ENCODE measurements around the gene AK9. TPM values are rescaled to one million over a fixed set of nuclear protein-coding genes. Genes with fewer than 3 reads are reported as not detected.

Gene AK9
- total RNA-seq, 1 experiment from 2014 or later, result 1.7 TPM

GRCh38 chr6:109450801-109451200, 240.2 kb downstream of the AK9 start:
- H4K20me1 ChIP-seq (ENCODE audit: low read length), result no peaks in the 10 kb centered on the region
- CTCF ChIA-PET, result no interaction called here
- POLR2A ChIA-PET (ENCODE audit: unreplicated experiment), result no interaction called here
- H3K4me2 ChIP-seq (ENCODE audit: low read length), result no peak overlapping the region
- H3K9me3 ChIP-seq (ENCODE audit: low read length), result no peaks in the 10 kb centered on the region
- H2AFZ ChIP-seq (ENCODE audit: low read length), result no peak overlapping the region
- no peaks in the 10 kb centered on the region for H3K79me2 ChIP-seq (ENCODE audit: low read length)
- BruUV-seq (replicated peaks), result no TSS peak
- DNase-seq (no peak), ATAC-seq (no peak)
- H3K27ac ChIP-seq (ENCODE audit: low read length), result no peak overlapping the region
- no peaks in the 10 kb centered on the region for H3F3A ChIP-seq (ENCODE audit: low read length, unreplicated experiment)
- intact Hi-C loops (cut with micrococcal nuclease), result no loop called here
- H3K36me3 ChIP-seq (ENCODE audit: low read depth, low read length), result no peaks in the 10 kb centered on the region
- no peak overlapping the region for H3K9ac ChIP-seq (ENCODE audit: low read length)
- no peaks in the 10 kb centered on the region for H3K27me3 ChIP-seq (ENCODE audit: low read length)
- H3K4me3 ChIP-seq (ENCODE audit: low read length), result no peak overlapping the region
- TF ChIP-seq EZH2 (IDR thresholded peaks at IDR 0.05; ENCODE audit: low read length, unreplicated experiment), result no peak
- TF ChIP-seq CTCF (conservative IDR thresholded peaks at IDR 0.05; ENCODE audit: low read depth, low read length), result no peak
- TF ChIP-seq EZH2phosphoT487 (IDR thresholded peaks at IDR 0.05; ENCODE audit: borderline replicate concordance, low read length), result no peak
- H3K9me2 ChIP-seq (replicated peaks; ENCODE audit: low read length), result no peaks in the 10 kb centered on the region
- H3K4me1 ChIP-seq (ENCODE audit: insufficient read depth, low read length), result no peaks in the 10 kb centered on the region

GRCh38 chr6:109449795-109450673, 241.0 kb downstream of the AK9 start:
- ChIA-PET CTCF (no interaction called here), POLR2A (ENCODE audit: unreplicated experiment) (no interaction called here)
- intact Hi-C loops (cut with micrococcal nuclease), result no loop called here
- H3K79me2 ChIP-seq (ENCODE audit: low read length), result no peaks in the 10 kb centered on the region
- H3K27ac ChIP-seq (ENCODE audit: low read length), result no peak overlapping the region
- no peak for DNase-seq
- no peaks in the 10 kb centered on the region for H3K4me1 ChIP-seq (ENCODE audit: insufficient read depth, low read length)
- H3K9ac ChIP-seq (ENCODE audit: low read length), result no peak overlapping the region
- no peak overlapping the region for H3K4me2 ChIP-seq (ENCODE audit: low read length)
- H4K20me1 ChIP-seq (ENCODE audit: low read length), result no peaks in the 10 kb centered on the region
- no peaks in the 10 kb centered on the region for H3K9me2 ChIP-seq (replicated peaks; ENCODE audit: low read length)
- TF ChIP-seq EZH2 (IDR thresholded peaks at IDR 0.05; ENCODE audit: low read length, unreplicated experiment) (no peak), EZH2phosphoT487 (IDR thresholded peaks at IDR 0.05; ENCODE audit: borderline replicate concordance, low read length) (no peak), CTCF (conservative IDR thresholded peaks at IDR 0.05; ENCODE audit: low read depth, low read length) (no peak)
- no peak overlapping the region for H3K4me3 ChIP-seq (ENCODE audit: low read length)
- H3K36me3 ChIP-seq (ENCODE audit: low read depth, low read length), result no peaks in the 10 kb centered on the region
- H3K27me3 ChIP-seq (ENCODE audit: low read length), result no peaks in the 10 kb centered on the region
- no peaks in the 10 kb centered on the region for H3F3A ChIP-seq (ENCODE audit: low read length, unreplicated experiment)
- no peak overlapping the region for H2AFZ ChIP-seq (ENCODE audit: low read length)
- BruUV-seq (replicated peaks), result no TSS peak
- H3K9me3 ChIP-seq (ENCODE audit: low read length), result no peaks in the 10 kb centered on the region
- no peak for ATAC-seq

- H3K27ac ChIP-seq (ENCODE audit: low read length), result no peak overlapping the region
- no peaks in the 10 kb centered on the region for H3F3A ChIP-seq (ENCODE audit: low read length, unreplicated experiment)
- no peaks in the 10 kb centered on the region for H3K9me2 ChIP-seq (replicated peaks; ENCODE audit: low read length)
- intact Hi-C loops (cut with micrococcal nuclease), result no loop called here
- no peak overlapping the region for H3K4me2 ChIP-seq (ENCODE audit: low read length)
- H3K36me3 ChIP-seq (ENCODE audit: low read depth, low read length), result no peaks in the 10 kb centered on the region
- no peak for DNase-seq
- no peaks in the 10 kb centered on the region for H4K20me1 ChIP-seq (ENCODE audit: low read length)
- TF ChIP-seq EZH2phosphoT487 (IDR thresholded peaks at IDR 0.05; ENCODE audit: borderline replicate concordance, low read length) (no peak), CTCF (conservative IDR thresholded peaks at IDR 0.05; ENCODE audit: low read depth, low read length) (no peak), EZH2 (IDR thresholded peaks at IDR 0.05; ENCODE audit: low read length, unreplicated experiment) (no peak)
- H3K9ac ChIP-seq (ENCODE audit: low read length), result no peak overlapping the region
- H3K4me1 ChIP-seq (ENCODE audit: insufficient read depth, low read length), result no peaks in the 10 kb centered on the region
- H2AFZ ChIP-seq (ENCODE audit: low read length), result no peak overlapping the region
- H3K4me3 ChIP-seq (ENCODE audit: low read length), result no peak overlapping the region
- H3K79me2 ChIP-seq (ENCODE audit: low read length), result no peaks in the 10 kb centered on the region
- no peaks in the 10 kb centered on the region for H3K27me3 ChIP-seq (ENCODE audit: low read length)
- BruUV-seq (replicated peaks), result no TSS peak
- no peak for ATAC-seq
- no peaks in the 10 kb centered on the region for H3K9me3 ChIP-seq (ENCODE audit: low read length)
- ChIA-PET POLR2A (ENCODE audit: unreplicated experiment) (no interaction called here), CTCF (no interaction called here)
These were observed 241.8 kb downstream of the AK9 start for GRCh38 chr6:109449064-109449794.

Measured in PC-3 (cell line).